Nephron progenitor cell (in vitro differentiated cells): ENCODE results near the gene CTDP1.
"Not testable (repeated sequence)": the region's sequence is repeated elsewhere in the genome, so short reads cannot be mapped to it uniquely, and the experiment has no call there.

ENCODE experiments used
- DNase-seq: peaks from one replicate; pipeline ENCODE4 v3.0.0; 2021
- H3K27ac Mint-ChIP-seq: 2 replicates; pipeline ENCODE4 v1.8.0; 2021; ENCODE audit warnings: mild to moderate bottlenecking, moderate library complexity, mixed read lengths
- H3K27me3 Mint-ChIP-seq: 2 replicates; pipeline ENCODE4 v1.8.0; 2021; ENCODE audit warnings: mild to moderate bottlenecking, low read depth, mixed read lengths; ENCODE audit not compliant: poor library complexity
- H3K36me3 Mint-ChIP-seq: 2 replicates; pipeline ENCODE4 v1.8.0; 2021; ENCODE audit warnings: low read depth, mixed read lengths
- H3K4me1 Mint-ChIP-seq: 2 replicates; pipeline ENCODE4 v1.8.0; 2021; ENCODE audit warnings: mixed read lengths
- H3K4me3 Mint-ChIP-seq: 2 replicates; pipeline ENCODE4 v1.8.0; 2021; ENCODE audit warnings: mild to moderate bottlenecking, moderate library complexity, mixed read lengths
- H3K9me3 Mint-ChIP-seq: 2 replicates; pipeline ENCODE4 v1.8.0; 2021; ENCODE audit warnings: mild to moderate bottlenecking, moderate library complexity, mixed read lengths
- CTCF ChIP-seq: fragments of 200-600 bp; sonication (generic); IDR thresholded peaks from 2 replicates; pipeline ENCODE4 v1.5.0; 2021; ENCODE audit warnings: antibody characterized with exemption

The CTDP1 gene

GRCh38 chr18:79747156-79747845 lies 67.7 kb downstream of the CTDP1 start:
- no peak overlapping the region for H3K27ac Mint-ChIP-seq
- no peaks in the 10 kb centered on the region for H3K27me3 Mint-ChIP-seq
- H3K9me3 Mint-ChIP-seq = no peaks in the 10 kb centered on the region
- no peak for DNase-seq
- no peak overlapping the region for H3K4me3 Mint-ChIP-seq
- H3K36me3 Mint-ChIP-seq = peaks cover 33% of the 10 kb centered on the region
- TF ChIP-seq CTCF = no peak
- peaks cover 10% of the 10 kb centered on the region for H3K4me1 Mint-ChIP-seq

GRCh38 chr18:79748321-79749180 lies 68.9 kb downstream of the CTDP1 start:
- no peak for TF ChIP-seq CTCF
- no peak for DNase-seq
- Mint-ChIP-seq H3K4me1 (peaks cover 10% of the 10 kb centered on the region), H3K4me3 (no peak overlapping the region), H3K27ac (no peak overlapping the region), H3K36me3 (peaks cover 25% of the 10 kb centered on the region), H3K27me3 (no peaks in the 10 kb centered on the region), H3K9me3 (no peaks in the 10 kb centered on the region)

- Mint-ChIP-seq H3K36me3 (peaks cover 19% of the 10 kb centered on the region), H3K9me3 (no peaks in the 10 kb centered on the region), H3K27me3 (no peaks in the 10 kb centered on the region), H3K4me3 (no peak overlapping the region), H3K4me1 (peaks cover 10% of the 10 kb centered on the region), H3K27ac (peak overlapping the region; percentile 24)
- no peak for TF ChIP-seq CTCF
- DNase-seq = no peak
These were observed 69.9 kb downstream of the CTDP1 start for GRCh38 chr18:79749251-79750191.

GRCh38 chr18:79750980-79751571 lies 71.5 kb downstream of the CTDP1 start:
- Mint-ChIP-seq H3K4me3 (no peak overlapping the region), H3K9me3 (no peaks in the 10 kb centered on the region), H3K36me3 (peaks cover 22% of the 10 kb centered on the region), H3K27ac (no peak overlapping the region), H3K27me3 (no peaks in the 10 kb centered on the region), H3K4me1 (peaks cover 10% of the 10 kb centered on the region)
- no peak for TF ChIP-seq CTCF
- DNase-seq = no peak

- H3K27me3 Mint-ChIP-seq, H3K27ac Mint-ChIP-seq, DNase-seq, H3K9me3 Mint-ChIP-seq, H3K4me3 Mint-ChIP-seq: not testable (repeated sequence)
- Mint-ChIP-seq H3K4me1 (peaks cover 10% of the 10 kb centered on the region), H3K36me3 (peaks cover 21% of the 10 kb centered on the region)
These were observed 72.4 kb downstream of the CTDP1 start for GRCh38 chr18:79751918-79752578.

- H3K4me1 Mint-ChIP-seq = peaks cover 10% of the 10 kb centered on the region
- H3K4me3 Mint-ChIP-seq, H3K9me3 Mint-ChIP-seq, H3K27me3 Mint-ChIP-seq, H3K27ac Mint-ChIP-seq, DNase-seq: not testable (repeated sequence)
- peaks cover 28% of the 10 kb centered on the region for H3K36me3 Mint-ChIP-seq
These were observed 73.3 kb downstream of the CTDP1 start for GRCh38 chr18:79752946-79753345.
